ENCODE results near the gene GNAI2.

Gene GNAI2

GRCh38 chr3:50230104-50230793, 5.8 kb upstream of the GNAI2 start:
- DNase-seq (ENCODE audit: low read depth), result no peak
- no peak overlapping the region for H3K4me3 ChIP-seq (ENCODE audit: control insufficient read depth, low read depth, low read length)

GRCh38 chr3:50230794-50231125, 5.2 kb upstream of the GNAI2 start:
- TF ChIP-seq CTCF (IDR thresholded peaks at IDR 0.05; ENCODE audit: control insufficient read depth, insufficient read depth, low read depth, low read length, missing control alignments), result no peak
- H3K4me3 ChIP-seq (ENCODE audit: control insufficient read depth, low read depth, low read length), result no peak overlapping the region
- no peak for DNase-seq (ENCODE audit: low read depth)

More at GRCh38 chr3:50230104-50230793, 5.8 kb upstream of the GNAI2 start:
- no peak for TF ChIP-seq CTCF (IDR thresholded peaks at IDR 0.05; ENCODE audit: control insufficient read depth, insufficient read depth, low read depth, low read length, missing control alignments)

- H3K4me3 ChIP-seq (ENCODE audit: control insufficient read depth, low read depth, low read length), result no peak overlapping the region
- DNase-seq (ENCODE audit: low read depth), result no peak
- TF ChIP-seq CTCF (IDR thresholded peaks at IDR 0.05; ENCODE audit: control insufficient read depth, insufficient read depth, low read depth, low read length, missing control alignments), result no peak
Measured at GRCh38 chr3:50231581-50231980, 4.4 kb upstream of the GNAI2 start.

GRCh38 chr3:50232303-50232702, 3.7 kb upstream of the GNAI2 start:
- no peak overlapping the region for H3K4me3 ChIP-seq (ENCODE audit: control insufficient read depth, low read depth, low read length)
- TF ChIP-seq CTCF (IDR thresholded peaks at IDR 0.05; ENCODE audit: control insufficient read depth, insufficient read depth, low read depth, low read length, missing control alignments), result no peak
- DNase-seq (ENCODE audit: low read depth), result no peak

GRCh38 chr3:50233176-50233575, 2.8 kb upstream of the GNAI2 start:
- DNase-seq (ENCODE audit: low read depth), result no peak
- TF ChIP-seq CTCF (IDR thresholded peaks at IDR 0.05; ENCODE audit: control insufficient read depth, insufficient read depth, low read depth, low read length, missing control alignments), result no peak
- H3K4me3 ChIP-seq (ENCODE audit: control insufficient read depth, low read depth, low read length), result no peak overlapping the region

GRCh38 chr3:50236484-50237132, 604 bp downstream of the GNAI2 start:
- TF ChIP-seq CTCF (IDR thresholded peaks at IDR 0.05; ENCODE audit: control insufficient read depth, insufficient read depth, low read depth, low read length, missing control alignments), result no peak
- no peak for DNase-seq (ENCODE audit: low read depth)
- peak overlapping the region; percentile 93 for H3K4me3 ChIP-seq (ENCODE audit: control insufficient read depth, low read depth, low read length)
